OCI-LY7 (cell line): ENCODE results near the gene HSPA5.

ENCODE experiments used
- CTCF ChIP-seq: fragments of 200-600 bp; sonication (generic); conservative IDR thresholded peaks from 2 replicates; pipeline ENCODE4 v1.5.1; 2014; ENCODE audit warnings: mild to moderate bottlenecking, antibody characterized with exemption, low read length, moderate library complexity, mixed read lengths
- EZH2phosphoT487 ChIP-seq: fragments of 200-600 bp; sonication (generic); IDR thresholded peaks from 2 replicates; pipeline ENCODE4 v1.6.1; 2018; ENCODE audit warnings: low read depth, borderline replicate concordance, mild to moderate bottlenecking, mixed run types, antibody characterized with exemption, low read length, moderate library complexity, mixed read lengths

GRCh38 chr9:125238127-125238914 is 2.8 kb downstream of the HSPA5 start:
- TF ChIP-seq CTCF (no peak), EZH2phosphoT487 (no peak)
